ENCODE measurements around the gene STEAP4.

The STEAP4 gene

DNA sequence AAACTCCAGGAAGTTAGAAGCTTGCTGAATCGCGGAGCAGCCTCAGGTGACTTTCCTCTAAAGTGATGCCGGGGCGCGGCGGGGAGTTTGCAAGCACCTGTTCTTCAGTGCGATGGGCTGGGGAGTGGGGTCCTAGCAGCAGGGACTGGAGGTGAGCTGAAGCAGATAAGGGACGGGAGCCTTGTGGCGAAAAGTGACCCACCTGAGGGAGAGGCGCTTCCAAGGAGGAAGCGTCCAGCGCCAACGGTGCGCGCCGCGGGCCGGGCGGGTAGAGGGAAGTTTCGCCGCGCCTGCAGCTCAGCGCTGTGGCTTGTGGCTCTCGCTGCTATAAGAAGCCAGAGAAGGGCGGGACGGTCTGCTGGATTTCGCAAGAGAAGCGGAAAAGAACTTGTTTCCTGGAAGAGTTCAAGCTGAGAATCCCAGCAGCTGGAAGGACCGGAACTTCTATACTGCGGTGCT lies at the start of gene STEAP4:
STEAP4 (minus strand) TSS at position 305 of the 459 bp plus-strand sequence. CDS start 22,625 bp downstream, outside the sequence.
- peak within 1 kb of the TSS; percentile 9 for H3K4me3 ChIP-seq (ENCODE audit: low read depth, low read length)
- peak; percentile 25 for DNase-seq (ENCODE audit: low read depth)

- DNase-seq (ENCODE audit: low read depth), result no peak
- H3K4me3 ChIP-seq (ENCODE audit: low read depth, low read length), result no peak overlapping the region
Observed at GRCh38 chr7:88355011-88355410, 48.3 kb upstream of the STEAP4 start.

GRCh38 chr7:88350118-88350517 lies 43.4 kb upstream of the STEAP4 start:
- DNase-seq (ENCODE audit: low read depth), result no peak
- H3K4me3 ChIP-seq (ENCODE audit: low read depth, low read length), result no peak overlapping the region

DNA sequence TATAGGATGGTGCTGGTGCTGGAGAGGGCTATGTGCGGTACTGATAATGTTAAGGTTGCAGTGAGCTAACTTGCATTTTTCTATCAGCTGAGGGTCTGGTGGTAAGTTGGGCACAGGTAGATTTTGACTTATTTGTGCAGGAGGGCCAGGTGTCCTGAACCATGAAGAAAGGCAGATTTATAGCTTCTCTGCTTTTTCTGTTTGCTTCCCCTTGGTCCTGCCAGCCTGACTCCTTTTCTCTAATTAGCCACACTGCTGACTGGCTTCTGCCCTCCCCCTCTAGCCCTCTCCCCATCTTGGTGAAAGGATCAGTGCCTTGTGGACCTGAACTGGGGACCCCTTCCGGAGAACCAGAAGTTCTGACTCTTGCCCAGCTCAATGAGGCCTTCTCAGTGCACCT lies 40.8 kb upstream of the STEAP4 start:
- no peak for DNase-seq (ENCODE audit: low read depth)
- H3K4me3 ChIP-seq (ENCODE audit: low read depth, low read length), result no peak overlapping the region

DNA sequence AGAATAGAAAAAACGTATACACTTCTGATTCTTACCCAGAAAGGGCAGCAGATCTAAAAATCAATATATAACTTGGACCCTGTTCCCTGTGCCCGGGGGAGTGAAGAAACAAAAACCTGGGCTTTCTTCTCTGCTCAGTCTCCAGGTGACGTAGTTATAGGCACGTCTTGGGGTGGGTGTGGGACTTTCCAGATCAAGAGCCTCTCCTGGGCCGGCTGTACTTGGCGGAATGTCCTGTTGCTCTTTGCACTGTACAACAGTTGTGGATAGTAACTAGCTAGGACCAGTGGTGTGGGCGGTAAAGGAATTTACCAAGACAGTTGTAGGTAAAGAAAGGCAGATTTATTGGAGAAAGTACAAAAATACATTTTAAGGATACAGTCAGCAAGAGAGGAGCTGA lies 40.4 kb upstream of the STEAP4 start:
- no peak overlapping the region for H3K4me3 ChIP-seq (ENCODE audit: low read depth, low read length)
- no peak for DNase-seq (ENCODE audit: low read depth)

GRCh38 chr7:88346357-88346756 lies 39.7 kb upstream of the STEAP4 start:
- no peak for DNase-seq (ENCODE audit: low read depth)
- no peak overlapping the region for H3K4me3 ChIP-seq (ENCODE audit: low read depth, low read length)

DNA sequence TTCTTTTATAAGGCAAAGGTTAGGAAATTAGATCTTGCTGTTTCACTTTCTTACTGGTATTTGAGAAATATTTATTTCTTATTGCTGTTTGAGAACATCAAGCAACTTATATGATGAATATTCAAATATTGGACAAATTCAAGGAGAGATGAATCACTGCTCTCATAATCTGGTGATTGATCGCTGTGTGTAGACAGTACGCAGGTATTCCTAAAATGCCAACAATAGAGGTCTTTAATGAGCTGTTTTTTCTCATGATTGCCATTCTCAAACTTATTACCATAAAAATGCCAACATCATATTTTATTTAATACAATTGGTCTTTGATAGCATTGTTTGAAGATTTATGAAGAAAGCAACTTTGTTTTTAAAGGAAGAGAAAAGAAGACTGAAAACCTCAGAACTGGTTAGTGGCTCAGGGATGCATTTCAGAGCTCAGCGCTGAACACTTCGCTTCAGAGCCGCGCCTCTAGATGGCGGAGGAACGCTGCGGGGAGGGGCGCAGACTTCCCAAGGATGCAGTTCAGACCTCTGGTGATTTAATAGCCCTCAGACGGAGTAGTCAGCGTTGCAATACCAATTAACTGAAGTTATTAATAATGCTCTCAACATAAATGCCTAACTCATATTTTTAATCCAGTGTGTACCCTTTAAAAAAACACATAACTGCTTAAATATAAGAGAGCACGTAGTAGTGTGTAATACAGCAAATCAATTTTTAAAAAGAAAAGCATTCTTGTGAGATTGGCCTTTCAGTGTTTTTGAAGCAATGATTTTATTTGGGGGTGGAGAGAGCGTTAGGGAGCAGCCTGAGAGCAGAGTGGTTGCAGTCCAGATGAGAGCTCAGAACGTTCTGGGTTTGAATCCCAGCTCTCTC lies 38.5 kb upstream of the STEAP4 start:
- DNase-seq (ENCODE audit: low read depth), result no peak
- H3K4me3 ChIP-seq (ENCODE audit: low read depth, low read length), result no peak overlapping the region

GRCh38 chr7:88344271-88344670 lies 37.6 kb upstream of the STEAP4 start:
- H3K4me3 ChIP-seq (ENCODE audit: low read depth, low read length), result no peak overlapping the region
- no peak for DNase-seq (ENCODE audit: low read depth)

DNA sequence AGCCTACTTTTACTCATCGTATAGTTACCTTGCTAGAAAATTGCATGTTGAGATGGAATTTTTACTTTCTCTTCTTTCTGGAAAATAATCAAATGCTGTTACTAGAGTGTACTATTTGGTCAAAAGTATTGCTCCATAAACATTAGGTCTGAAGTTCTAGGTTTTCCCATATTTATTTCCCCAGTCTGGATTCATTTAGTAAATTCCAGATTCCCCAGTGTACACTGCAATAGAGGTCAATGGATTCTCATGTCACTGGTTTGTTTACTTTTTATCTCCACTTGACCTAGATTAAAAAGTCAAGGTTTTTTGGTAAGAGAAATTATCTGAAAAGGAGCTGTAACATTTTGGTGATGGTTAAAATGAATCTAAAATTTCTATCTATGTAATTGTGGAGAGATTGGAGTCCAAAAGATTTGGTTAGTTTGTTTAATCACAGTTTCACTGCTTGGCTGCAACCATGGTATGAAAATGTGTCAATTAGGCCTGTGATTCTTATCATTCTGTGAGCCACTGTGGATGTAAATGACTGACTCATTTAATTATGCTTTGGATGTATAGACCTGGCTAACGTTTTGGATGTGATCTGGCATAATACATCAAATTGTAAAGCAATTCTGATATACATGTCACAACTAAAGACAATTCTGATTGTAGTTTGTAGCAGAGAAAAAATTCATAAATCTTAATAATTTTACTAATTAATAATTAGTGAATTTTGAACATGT lies 32.7 kb upstream of the STEAP4 start:
- DNase-seq (ENCODE audit: low read depth), result no peak
- H3K4me3 ChIP-seq (ENCODE audit: low read depth, low read length), result no peak overlapping the region

DNA sequence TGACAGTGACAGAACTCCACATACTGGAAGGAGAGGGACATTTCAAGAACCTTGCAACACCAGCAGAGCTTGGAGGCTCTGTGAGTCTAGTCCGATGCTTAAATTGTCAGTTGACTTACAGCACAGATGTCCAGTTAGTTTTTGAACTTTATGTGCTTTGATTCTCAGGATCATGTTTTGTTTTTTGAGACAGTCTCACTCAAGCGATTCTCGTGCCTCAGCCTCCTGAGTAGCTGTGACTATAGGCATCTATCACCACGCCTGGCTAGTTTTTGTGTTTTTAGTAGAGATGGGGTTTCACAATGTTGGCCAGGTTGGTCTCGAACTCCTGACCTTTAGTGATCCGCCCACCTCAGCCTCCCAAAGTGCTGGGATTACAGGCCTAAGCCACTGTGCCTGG lies 31.8 kb upstream of the STEAP4 start:
- no peak for DNase-seq (ENCODE audit: low read depth)
- H3K4me3 ChIP-seq (ENCODE audit: low read depth, low read length), result no peak overlapping the region

- DNase-seq (ENCODE audit: low read depth), result no peak
- no peak overlapping the region for H3K4me3 ChIP-seq (ENCODE audit: low read depth, low read length)
Observed at GRCh38 chr7:88337572-88337971, 30.9 kb upstream of the STEAP4 start.

DNA sequence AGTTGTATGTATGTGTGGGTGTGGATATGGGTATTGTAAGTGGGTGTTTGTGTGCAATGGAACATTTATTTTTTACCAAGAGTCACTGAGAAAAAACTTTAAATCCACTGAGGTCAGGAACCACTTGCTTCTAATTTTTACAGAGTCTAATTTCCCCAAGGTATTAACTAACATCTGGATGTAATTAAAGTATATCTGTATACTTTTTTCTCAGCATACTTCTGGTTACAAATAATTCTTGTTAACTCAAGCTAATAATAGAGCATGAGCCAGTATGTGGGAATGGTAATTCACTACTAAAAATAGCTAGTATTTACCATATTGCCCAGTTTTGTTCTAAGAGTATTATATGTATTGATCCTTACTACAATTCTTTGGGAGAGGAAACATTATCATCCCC lies 24.6 kb upstream of the STEAP4 start:
- no peak overlapping the region for H3K4me3 ChIP-seq (ENCODE audit: low read depth, low read length)
- DNase-seq (ENCODE audit: low read depth), result no peak

DNA sequence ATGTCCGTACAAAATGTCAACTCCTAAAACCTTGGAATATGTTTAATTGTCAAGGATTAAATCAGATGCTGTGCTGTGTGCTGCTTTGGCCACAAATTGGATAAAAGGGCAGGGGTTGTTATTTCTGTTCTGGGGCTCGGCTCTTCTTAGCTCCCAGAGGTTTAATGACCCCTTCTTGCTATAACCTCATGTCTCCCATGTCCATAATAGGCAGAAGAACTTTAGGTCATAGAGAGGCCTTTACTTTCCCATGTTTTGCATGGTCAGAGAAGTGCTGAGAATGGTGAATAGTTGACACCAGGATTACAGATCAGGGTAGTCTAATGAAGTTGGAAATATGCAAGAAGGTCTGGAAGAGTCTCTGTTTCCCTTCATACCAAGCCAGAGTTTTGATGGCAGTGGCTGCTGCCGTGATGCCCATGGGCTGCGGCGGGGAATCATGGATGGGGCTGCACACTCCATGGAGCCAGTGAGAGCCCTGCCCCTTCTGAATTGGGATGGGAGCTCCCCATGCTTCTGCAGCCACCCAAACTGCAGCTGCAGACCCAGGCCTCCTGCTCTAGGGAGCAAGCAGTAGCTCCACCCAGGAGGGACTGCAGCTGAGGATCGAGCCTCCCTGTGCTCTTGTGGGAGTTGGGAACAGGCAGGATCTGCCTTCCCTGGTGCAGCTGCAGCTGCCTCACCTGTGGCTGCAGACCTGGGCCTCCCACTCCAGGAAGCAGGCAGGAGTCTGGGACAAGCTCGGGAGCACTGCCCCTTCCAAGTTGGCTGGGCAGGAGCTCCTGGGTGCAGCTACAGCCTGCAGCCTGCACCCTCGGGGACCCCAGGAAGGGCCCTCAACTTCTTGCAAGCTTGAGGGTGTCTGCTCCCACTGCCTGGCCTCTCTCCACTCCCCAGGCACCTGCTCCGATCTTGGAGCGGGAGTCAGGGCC lies 23.1 kb upstream of the STEAP4 start:
- DNase-seq (ENCODE audit: low read depth), result no peak
- H3K4me3 ChIP-seq (ENCODE audit: low read depth, low read length), result no peak overlapping the region

DNA sequence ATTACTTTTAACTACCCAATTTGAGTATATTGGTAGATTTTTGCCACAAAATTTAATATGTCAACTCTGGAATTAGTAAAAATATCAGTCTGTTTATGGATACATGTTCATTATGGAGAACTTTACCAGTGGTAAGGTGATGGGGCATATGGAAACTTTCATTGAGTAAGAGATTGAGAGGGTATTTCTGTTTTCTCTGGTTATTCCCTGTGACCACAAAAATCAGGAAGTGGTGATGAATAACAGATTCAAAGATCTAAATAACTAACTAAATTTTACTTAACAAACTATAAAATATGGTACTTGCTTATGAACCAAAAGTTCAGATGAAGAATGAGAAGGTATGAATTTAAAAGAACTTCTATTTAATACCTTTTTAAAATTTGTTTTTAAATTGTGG lies 22.1 kb upstream of the STEAP4 start:
- no peak for DNase-seq (ENCODE audit: low read depth)
- H3K4me3 ChIP-seq (ENCODE audit: low read depth, low read length), result no peak overlapping the region

DNA sequence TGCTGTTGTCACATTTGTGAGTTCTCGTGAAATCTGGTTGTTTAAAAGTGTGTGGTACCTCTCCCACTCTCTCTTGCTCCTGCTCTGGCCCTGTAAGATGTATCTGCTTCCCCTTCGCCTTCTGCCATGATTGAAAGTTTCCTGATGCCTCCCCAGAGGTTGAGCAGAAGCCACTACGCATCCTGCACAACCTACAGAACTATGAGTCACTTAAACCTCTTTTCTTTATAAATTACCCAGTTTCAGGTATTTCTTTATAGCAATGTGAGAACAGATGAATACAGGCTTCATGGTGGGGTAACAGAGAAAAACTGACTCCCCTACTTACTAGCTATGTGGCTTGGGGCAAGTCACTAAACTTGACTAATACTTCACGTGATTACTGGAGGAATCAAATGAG lies 18.0 kb upstream of the STEAP4 start:
- DNase-seq (ENCODE audit: low read depth), result no peak
- no peak overlapping the region for H3K4me3 ChIP-seq (ENCODE audit: low read depth, low read length)

- no peak overlapping the region for H3K4me3 ChIP-seq (ENCODE audit: low read depth, low read length)
- no peak for DNase-seq (ENCODE audit: low read depth)
Observed at GRCh38 chr7:88322151-88322550, 15.5 kb upstream of the STEAP4 start.

GRCh38 chr7:88321694-88322093 lies 15.0 kb upstream of the STEAP4 start:
- no peak overlapping the region for H3K4me3 ChIP-seq (ENCODE audit: low read depth, low read length)
- no peak for DNase-seq (ENCODE audit: low read depth)

- no peak for DNase-seq (ENCODE audit: low read depth)
- H3K4me3 ChIP-seq (ENCODE audit: low read depth, low read length), result no peak overlapping the region
Observed at GRCh38 chr7:88318196-88318595, 11.5 kb upstream of the STEAP4 start.

DNA sequence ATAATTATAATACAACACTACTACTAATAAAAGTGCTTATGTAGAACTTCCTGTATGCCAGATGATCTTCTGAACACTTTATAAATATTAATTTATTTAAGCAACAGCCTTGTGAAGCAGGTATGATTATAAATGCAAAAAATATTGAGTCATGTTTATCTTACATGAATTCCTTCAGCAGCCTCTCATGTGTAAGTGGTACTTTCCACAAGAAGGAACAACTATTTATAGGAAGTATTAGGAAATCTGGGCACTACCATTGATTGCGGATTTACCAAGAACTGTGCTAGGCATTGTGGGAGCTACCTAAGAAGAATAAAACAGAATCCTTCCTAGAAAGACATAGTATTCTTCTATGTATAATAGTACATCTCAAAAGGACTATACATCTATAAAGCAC lies 10.7 kb upstream of the STEAP4 start:
- no peak for DNase-seq (ENCODE audit: low read depth)
- no peak overlapping the region for H3K4me3 ChIP-seq (ENCODE audit: low read depth, low read length)

GRCh38 chr7:88316456-88316855 lies 9.8 kb upstream of the STEAP4 start:
- H3K4me3 ChIP-seq (ENCODE audit: low read depth, low read length), result no peak overlapping the region
- no peak for DNase-seq (ENCODE audit: low read depth)

All from skeletal muscle cell (primary cell).